Caco-2 (cell line): ENCODE results near the gene SCG5. TPM values are rescaled to one million over a fixed set of nuclear protein-coding genes. Genes with fewer than 3 reads are reported as not detected.
A peak's percentile ranks its signal among the peaks of the same experiment; 100 is the strongest.

Experiments used
- BruUV-seq: library from RNA; stranded (reverse); fragments of 400-500 nt; replicated peaks from 2 replicates; lab custom pipeline; 2021; lab: Mats Ljungman, UMichigan
- CTCF ChIA-PET: fragments of 300-600 bp; sonication (Branson Sonifier 250); formaldehyde crosslinking; loops from one replicate; lab custom pipeline; 2022; ENCODE audit warnings: antibody characterized with exemption; lab: Charles Lee
- POLR2A ChIA-PET: fragments of 300-600 bp; sonication (Branson Sonifier 250); formaldehyde crosslinking; loops from one replicate; lab custom pipeline; 2022; ENCODE audit warnings: antibody characterized with exemption; lab: Charles Lee
- DNase-seq, 2 experiments: peaks; one replicate each; pipeline versions ENCODE4 v3.0.0 to v3.0.0-alpha.2; 2020 to 2022
- H3K27me3 ChIP-seq: replicated peaks from 2 replicates; pipeline ENCODE4 v1.6.0; 2011; ENCODE audit warnings: low read length; ENCODE audit not compliant: control insufficient read depth, insufficient read depth
- H3K36me3 ChIP-seq: 2 replicates; pipeline ENCODE4 v1.5.1; 2011; ENCODE audit warnings: low read length; ENCODE audit not compliant: control insufficient read depth, insufficient read depth
- H3K4me1 ChIP-seq: fragments of 250-450 bp; sonication (Bioruptor Pico); 2 replicates; pipeline ENCODE4 v1.5.1; 2020; ENCODE audit warnings: mild to moderate bottlenecking
- H3K4me3 ChIP-seq: 2 replicates; pipeline ENCODE4 v1.5.1; 2011; ENCODE audit warnings: low read depth, mild to moderate bottlenecking, control low read depth, low read length
- H3K9me3 ChIP-seq: fragments of 250-450 bp; sonication (Bioruptor Pico); 2 replicates; pipeline ENCODE4 v1.5.1; 2020; ENCODE audit warnings: mild to moderate bottlenecking, moderate library complexity
- H3K27ac Mint-ChIP-seq: one replicate; pipeline ENCODE4 v1.8.0; 2022; ENCODE audit warnings: mixed read lengths; ENCODE audit not compliant: unreplicated experiment
- H3K27me3 Mint-ChIP-seq: one replicate; pipeline ENCODE4 v1.8.0; 2022; ENCODE audit warnings: mixed read lengths; ENCODE audit not compliant: insufficient read depth, unreplicated experiment
- H3K36me3 Mint-ChIP-seq: one replicate; pipeline ENCODE4 v1.8.0; 2022; ENCODE audit warnings: mild to moderate bottlenecking, mixed read lengths; ENCODE audit not compliant: insufficient read depth, unreplicated experiment
- H3K4me1 Mint-ChIP-seq: one replicate; pipeline ENCODE4 v1.8.0; 2022; ENCODE audit warnings: low read depth, mixed read lengths; ENCODE audit not compliant: unreplicated experiment
- H3K4me3 Mint-ChIP-seq: one replicate; pipeline ENCODE4 v1.8.0; 2022; ENCODE audit warnings: mild to moderate bottlenecking, moderate library complexity, mixed read lengths; ENCODE audit not compliant: unreplicated experiment
- H3K9me3 Mint-ChIP-seq: one replicate; pipeline ENCODE4 v1.8.0; 2022; ENCODE audit warnings: mixed read lengths; ENCODE audit not compliant: unreplicated experiment
- intact Hi-C: fragments of 100-400 bp; cut with micrococcal nuclease; formaldehyde crosslinking; loops from one replicate; pipeline ENCODE4 v1.10.0; 2022; ENCODE audit not compliant: unreplicated experiment
- total RNA-seq: library from RNA; stranded (reverse); gene quantifications from 2 replicates; pipeline ENCODE4 v1.2.3, GENCODE V29; 2022
- TF ChIP-seq, protein P1 (sequence below), 2 experiments: fragments of 200-600 bp in 1 of 2; IDR thresholded peaks; 1 replicate in 1 of 2; 2 replicates in 1 of 2; pipeline versions ENCODE4 v1.5.1 to v1.8.0; 2011 to 2022; ENCODE audit warnings: antibody characterized with exemption in 1 of 2, control low read depth in 1 of 2, inconsistent platforms in 1 of 2, low read depth in 1 of 2, low read length in 1 of 2, mild to moderate bottlenecking in 1 of 2, moderate library complexity in 1 of 2; ENCODE audit not compliant: insufficient read depth in 1 of 2, severe bottlenecking in 1 of 2, unreplicated experiment in 1 of 2

The SCG5 gene
- total RNA-seq, 1 experiment from 2014 or later, result 1.5 TPM

DNA sequence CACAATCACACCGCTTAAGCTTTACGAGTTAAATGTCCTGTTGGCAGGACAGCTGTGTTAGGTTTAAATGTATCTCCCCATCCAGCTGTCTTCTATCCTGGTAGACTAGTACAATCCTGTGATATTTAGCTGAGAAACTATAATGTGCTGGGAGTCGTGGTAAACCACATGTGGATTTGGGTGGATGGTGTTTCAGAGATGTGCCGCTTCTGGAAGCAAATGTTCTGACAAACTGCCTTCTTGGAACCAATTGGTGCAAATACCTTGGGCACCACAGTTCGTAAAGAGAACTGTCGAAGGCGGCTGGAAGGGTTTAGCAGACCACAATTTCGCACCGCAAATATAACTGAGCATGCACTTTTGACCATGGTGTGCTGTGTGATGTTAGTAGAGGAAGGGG lies 15.0 kb downstream of the SCG5 start:
- intact Hi-C loops, result no loop called here
- TF ChIP-seq, protein P1, sequence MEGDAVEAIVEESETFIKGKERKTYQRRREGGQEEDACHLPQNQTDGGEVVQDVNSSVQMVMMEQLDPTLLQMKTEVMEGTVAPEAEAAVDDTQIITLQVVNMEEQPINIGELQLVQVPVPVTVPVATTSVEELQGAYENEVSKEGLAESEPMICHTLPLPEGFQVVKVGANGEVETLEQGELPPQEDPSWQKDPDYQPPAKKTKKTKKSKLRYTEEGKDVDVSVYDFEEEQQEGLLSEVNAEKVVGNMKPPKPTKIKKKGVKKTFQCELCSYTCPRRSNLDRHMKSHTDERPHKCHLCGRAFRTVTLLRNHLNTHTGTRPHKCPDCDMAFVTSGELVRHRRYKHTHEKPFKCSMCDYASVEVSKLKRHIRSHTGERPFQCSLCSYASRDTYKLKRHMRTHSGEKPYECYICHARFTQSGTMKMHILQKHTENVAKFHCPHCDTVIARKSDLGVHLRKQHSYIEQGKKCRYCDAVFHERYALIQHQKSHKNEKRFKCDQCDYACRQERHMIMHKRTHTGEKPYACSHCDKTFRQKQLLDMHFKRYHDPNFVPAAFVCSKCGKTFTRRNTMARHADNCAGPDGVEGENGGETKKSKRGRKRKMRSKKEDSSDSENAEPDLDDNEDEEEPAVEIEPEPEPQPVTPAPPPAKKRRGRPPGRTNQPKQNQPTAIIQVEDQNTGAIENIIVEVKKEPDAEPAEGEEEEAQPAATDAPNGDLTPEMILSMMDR (IDR thresholded peaks at IDR 0.05; ENCODE audit: insufficient read depth in 1 of 2, low read depth in 1 of 2, low read length in 1 of 2, severe bottlenecking in 1 of 2, unreplicated experiment in 1 of 2), result no peak
- Mint-ChIP-seq H3K9me3 (no peaks in the 10 kb centered on the region), H3K4me3 (no peak overlapping the region), H3K27ac (no peak overlapping the region), H3K36me3 (no peaks in the 10 kb centered on the region), H3K27me3 (no peaks in the 10 kb centered on the region), H3K4me1 (no peaks in the 10 kb centered on the region)
- H3K9me3 ChIP-seq, result no peaks in the 10 kb centered on the region
- no peaks in the 10 kb centered on the region for H3K36me3 ChIP-seq
- CTCF ChIA-PET, result no interaction called here
- H3K27me3 ChIP-seq, result no peaks in the 10 kb centered on the region
- DNase-seq, result no peak
- no peaks in the 10 kb centered on the region for H3K4me1 ChIP-seq
- BruUV-seq, result no TSS peak
- POLR2A ChIA-PET, result no interaction called here
- H3K4me3 ChIP-seq, result no peak overlapping the region

DNA sequence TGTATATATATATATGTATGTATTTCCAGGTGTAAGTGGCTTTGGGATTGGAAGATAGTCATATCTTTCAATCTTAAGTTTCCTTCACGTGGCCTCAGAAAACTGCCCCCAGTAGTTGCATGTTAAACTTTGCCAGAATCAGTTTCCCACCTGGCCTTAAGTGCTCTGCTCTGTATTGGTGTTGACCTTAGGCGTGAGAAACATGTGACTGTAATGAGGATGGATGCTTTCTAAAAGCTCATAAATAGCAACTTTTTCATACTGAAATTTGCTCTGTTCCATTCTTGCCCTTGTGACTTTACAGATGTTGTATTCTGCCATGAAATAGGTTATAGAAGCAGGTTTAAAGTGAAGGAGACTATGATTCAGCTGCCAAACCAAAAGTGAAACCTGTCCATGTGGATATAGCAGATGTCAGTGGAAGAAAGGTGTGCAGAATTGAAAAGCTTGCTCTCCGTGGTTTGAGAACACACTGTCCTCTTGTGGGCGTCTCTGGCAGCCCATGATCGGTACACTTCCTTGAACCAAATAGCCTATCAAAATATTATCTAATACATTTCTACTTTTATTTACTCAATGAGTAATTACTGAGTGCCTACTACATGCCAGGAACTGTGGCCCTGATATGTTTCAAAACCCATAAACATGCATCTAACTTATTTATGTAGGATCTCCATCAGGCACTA lies 15.8 kb downstream of the SCG5 start:
- intact Hi-C loops, result no loop called here
- H3K4me3 Mint-ChIP-seq, result no peak overlapping the region
- no peaks in the 10 kb centered on the region for H3K27me3 ChIP-seq
- no peaks in the 10 kb centered on the region for H3K9me3 Mint-ChIP-seq
- ChIA-PET CTCF (interaction anchor here (1.0 kb wide), 1 partner anchor 8 kb away, joined by 3 read pairs; no protein-coding TSS in a partner anchor), POLR2A (no interaction called here)
- no peaks in the 10 kb centered on the region for H3K36me3 ChIP-seq
- no peaks in the 10 kb centered on the region for H3K4me1 ChIP-seq
- H3K36me3 Mint-ChIP-seq, result no peaks in the 10 kb centered on the region
- TF ChIP-seq, protein P1 (IDR thresholded peaks at IDR 0.05; ENCODE audit: insufficient read depth in 1 of 2, low read depth in 1 of 2, low read length in 1 of 2, severe bottlenecking in 1 of 2, unreplicated experiment in 1 of 2), result peak in 1 of 2 experiments; percentile 13
- no peak overlapping the region for H3K4me3 ChIP-seq
- no peak for DNase-seq
- no peaks in the 10 kb centered on the region for H3K4me1 Mint-ChIP-seq
- BruUV-seq, result no TSS peak
- no peak overlapping the region for H3K27ac Mint-ChIP-seq
- H3K27me3 Mint-ChIP-seq, result no peaks in the 10 kb centered on the region
- H3K9me3 ChIP-seq, result no peaks in the 10 kb centered on the region

DNA sequence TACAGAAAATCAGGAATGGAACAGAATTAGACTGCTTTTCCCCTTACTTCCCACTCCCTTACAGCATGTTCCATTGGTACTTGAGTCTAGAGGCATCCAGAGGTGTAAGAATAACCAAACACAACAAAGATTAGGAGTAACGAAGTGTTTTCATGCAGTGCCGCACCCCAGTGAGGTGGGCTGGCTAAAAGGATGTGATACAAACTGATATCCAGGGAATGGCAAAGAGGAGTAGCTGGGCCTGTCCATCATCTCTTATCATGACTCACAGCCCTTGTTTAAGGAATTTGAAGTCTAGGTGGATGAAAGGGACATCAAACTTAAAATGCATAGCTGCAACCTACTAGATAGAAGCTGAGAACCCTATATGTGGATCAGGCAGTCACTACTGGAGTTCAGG lies 16.4 kb downstream of the SCG5 start:
- H3K36me3 ChIP-seq, result no peaks in the 10 kb centered on the region
- H3K9me3 ChIP-seq, result no peaks in the 10 kb centered on the region
- H3K4me3 Mint-ChIP-seq, result no peak overlapping the region
- no peaks in the 10 kb centered on the region for H3K9me3 Mint-ChIP-seq
- no peaks in the 10 kb centered on the region for H3K4me1 ChIP-seq
- BruUV-seq, result no TSS peak
- no peaks in the 10 kb centered on the region for H3K4me1 Mint-ChIP-seq
- ChIA-PET CTCF (interaction anchor here (1.0 kb wide), 1 partner anchor 9 kb away, joined by 3 read pairs; no protein-coding TSS in a partner anchor), POLR2A (no interaction called here)
- H3K36me3 Mint-ChIP-seq, result no peaks in the 10 kb centered on the region
- no peak overlapping the region for H3K4me3 ChIP-seq
- no peaks in the 10 kb centered on the region for H3K27me3 Mint-ChIP-seq
- H3K27me3 ChIP-seq, result no peaks in the 10 kb centered on the region
- DNase-seq, result no peak
- intact Hi-C loops, result no loop called here
- no peak overlapping the region for H3K27ac Mint-ChIP-seq
- TF ChIP-seq, protein P1 (IDR thresholded peaks at IDR 0.05; ENCODE audit: insufficient read depth in 1 of 2, low read depth in 1 of 2, low read length in 1 of 2, severe bottlenecking in 1 of 2, unreplicated experiment in 1 of 2), result no peak
